Retinal pigment epithelial cell (primary cell): ENCODE measurements around the gene ARSJ.

Source experiments
- DNase-seq: peaks from one replicate; pipeline ENCODE4 v3.0.0-alpha.2; 2010; ENCODE audit warnings: low read depth
- H3K4me3 ChIP-seq: 2 replicates; pipeline ENCODE4 v1.5.1; 2011; ENCODE audit warnings: mild to moderate bottlenecking, low read length, control low read depth, moderate library complexity
- CTCF ChIP-seq: conservative IDR thresholded peaks from 2 replicates; pipeline ENCODE4 v1.5.1; 2011; ENCODE audit warnings: low read depth, low read length, control low read depth, inconsistent platforms

The ARSJ gene

GRCh38 chr4:113979148-113979904, at the start of gene ARSJ:
Gene ARSJ, minus strand, starts transcription at chr4:113979647. Its CDS starts 813 bp downstream, at chr4:113978834.
- peak within 1 kb of the TSS; percentile 78 for H3K4me3 ChIP-seq
- TF ChIP-seq CTCF: peak; percentile 23
- no peak for DNase-seq

- no peak for TF ChIP-seq CTCF
- peak; percentile 42 for DNase-seq
- no peak overlapping the region for H3K4me3 ChIP-seq
Measured at GRCh38 chr4:114028071-114028470, 48.6 kb upstream of the ARSJ start.

- no peak overlapping the region for H3K4me3 ChIP-seq
- no peak for DNase-seq
- TF ChIP-seq CTCF: no peak
Measured at GRCh38 chr4:114027596-114027995, 48.1 kb upstream of the ARSJ start.

- H3K4me3 ChIP-seq: no peak overlapping the region
- TF ChIP-seq CTCF: no peak
- peak; percentile 9 for DNase-seq
Measured at GRCh38 chr4:114026447-114026846, 47.0 kb upstream of the ARSJ start.

- DNase-seq: no peak
- no peak for TF ChIP-seq CTCF
- no peak overlapping the region for H3K4me3 ChIP-seq
Measured at GRCh38 chr4:114025176-114025777, 45.8 kb upstream of the ARSJ start.

GRCh38 chr4:114021451-114021850, 42.0 kb upstream of the ARSJ start:
- no peak overlapping the region for H3K4me3 ChIP-seq
- DNase-seq: no peak
- no peak for TF ChIP-seq CTCF

- DNase-seq: no peak
- H3K4me3 ChIP-seq: no peak overlapping the region
- TF ChIP-seq CTCF: no peak
Measured at GRCh38 chr4:114019969-114020358, 40.5 kb upstream of the ARSJ start.
